Mesenchymal stem cell (in vitro differentiated cells and primary cell): ENCODE measurements around the gene CRACDL.

Experiments used
- DNase-seq: peaks from one replicate; pipeline ENCODE4 v3.0.0-alpha.2; 2013
- H2AFZ ChIP-seq: one replicate; pipeline ENCODE4 v1.6.1; 2013; ENCODE audit warnings: low read depth, mild to moderate bottlenecking, control low read depth, inconsistent platforms, low read length, moderate library complexity
- H2AK5ac ChIP-seq: 2 replicates; pipeline ENCODE4 v1.6.1; 2013; ENCODE audit warnings: low read length, moderate library complexity, mild to moderate bottlenecking, inconsistent platforms; ENCODE audit not compliant: severe bottlenecking
- H2BK120ac ChIP-seq: one replicate; pipeline ENCODE4 v1.6.1; 2013; ENCODE audit warnings: low read depth, mild to moderate bottlenecking, inconsistent platforms, low read length, moderate library complexity
- H2BK12ac ChIP-seq, 2 experiments: one replicate each; pipeline ENCODE4 v1.6.1; 2013; ENCODE audit warnings: inconsistent platforms in 2 of 2, low read length in 2 of 2, mild to moderate bottlenecking in 2 of 2, moderate library complexity in 2 of 2, control low read depth in 1 of 2
- H2BK15ac ChIP-seq: one replicate; pipeline ENCODE4 v1.6.1; 2013; ENCODE audit warnings: mild to moderate bottlenecking, low read depth, inconsistent platforms; ENCODE audit not compliant: poor library complexity, severe bottlenecking
- H2BK5ac ChIP-seq: 2 replicates; pipeline ENCODE4 v1.6.1; 2013; ENCODE audit warnings: low read depth, mild to moderate bottlenecking, low read length, control low read depth, inconsistent platforms; ENCODE audit not compliant: poor library complexity, severe bottlenecking
- H3K14ac ChIP-seq, 2 experiments: one replicate each; pipeline ENCODE4 v1.6.1; 2013; ENCODE audit warnings: inconsistent platforms in 2 of 2, low read length in 2 of 2, control low read depth in 1 of 2, mild to moderate bottlenecking in 1 of 2, moderate library complexity in 1 of 2
- H3K18ac ChIP-seq, 2 experiments: one replicate each; pipeline ENCODE4 v1.6.1; 2013; ENCODE audit warnings: inconsistent platforms in 2 of 2, low read length in 2 of 2, control low read depth in 1 of 2, low read depth in 1 of 2, mild to moderate bottlenecking in 1 of 2
- H3K23ac ChIP-seq, 2 experiments: one replicate each; pipeline ENCODE4 v1.6.1; 2013; ENCODE audit warnings: inconsistent platforms in 2 of 2, low read length in 2 of 2, mild to moderate bottlenecking in 2 of 2, moderate library complexity in 2 of 2, control low read depth in 1 of 2
- H3K27ac ChIP-seq: 2 replicates; pipeline ENCODE4 v1.5.1; 2013; ENCODE audit warnings: mild to moderate bottlenecking, moderate library complexity, low read length, control low read depth, inconsistent platforms; ENCODE audit not compliant: poor library complexity, severe bottlenecking
- H3K27me3 ChIP-seq, 2 experiments: 2 replicates each; pipeline versions ENCODE4 v1.6.1 to v1.7.0; 2013; ENCODE audit warnings: low read length in 2 of 2, mild to moderate bottlenecking in 2 of 2, moderate library complexity in 2 of 2, control low read depth in 1 of 2, inconsistent platforms in 1 of 2; ENCODE audit not compliant: control insufficient read depth in 1 of 2, insufficient read depth in 1 of 2
- H3K36me3 ChIP-seq, 2 experiments: 2 replicates each; pipeline versions ENCODE4 v1.6.1 to v1.7.0; 2013; ENCODE audit warnings: low read length in 2 of 2, control low read depth in 1 of 2, inconsistent platforms in 1 of 2, low read depth in 1 of 2, mild to moderate bottlenecking in 1 of 2; ENCODE audit not compliant: insufficient read depth in 2 of 2, control insufficient read depth in 1 of 2
- H3K4ac ChIP-seq, 2 experiments: one replicate each; pipeline ENCODE4 v1.6.1; 2013; ENCODE audit warnings: inconsistent platforms in 2 of 2, low read length in 2 of 2, mild to moderate bottlenecking in 2 of 2, moderate library complexity in 2 of 2, control low read depth in 1 of 2, low read depth in 1 of 2
- H3K4me1 ChIP-seq: 2 replicates; pipeline ENCODE4 v1.6.1; 2013; ENCODE audit warnings: low read depth, low read length, control low read depth; ENCODE audit not compliant: control insufficient read depth, insufficient read depth
- H3K4me2 ChIP-seq: 2 replicates; pipeline ENCODE4 v1.6.1; 2013; ENCODE audit warnings: low read length, mild to moderate bottlenecking, inconsistent platforms; ENCODE audit not compliant: poor library complexity, severe bottlenecking
- H3K4me3 ChIP-seq, 2 experiments: 2 replicates each; pipeline versions ENCODE4 v1.5.1 to v1.7.0; 2013; ENCODE audit warnings: low read length in 2 of 2, mild to moderate bottlenecking in 2 of 2, control low read depth in 1 of 2, low read depth in 1 of 2; ENCODE audit not compliant: insufficient read depth in 1 of 2
- H3K79me1 ChIP-seq: replicated peaks from 2 replicates; pipeline ENCODE4 v1.6.1; 2013; ENCODE audit warnings: mild to moderate bottlenecking, control low read depth, low read length, inconsistent platforms; ENCODE audit not compliant: poor library complexity, severe bottlenecking
- H3K9ac ChIP-seq: 2 replicates; pipeline ENCODE4 v1.7.0; 2013; ENCODE audit warnings: mild to moderate bottlenecking, low read length, moderate library complexity
- H3K9me3 ChIP-seq: 2 replicates; pipeline ENCODE4 v1.7.0; 2013; ENCODE audit warnings: mild to moderate bottlenecking, low read length; ENCODE audit not compliant: control insufficient read depth
- H4K8ac ChIP-seq: one replicate; pipeline ENCODE4 v1.6.1; 2013; ENCODE audit warnings: inconsistent platforms, mild to moderate bottlenecking, low read length, moderate library complexity
- H4K91ac ChIP-seq: one replicate; pipeline ENCODE4 v1.6.1; 2013; ENCODE audit warnings: mild to moderate bottlenecking, low read length, inconsistent platforms
- WGBS: methylation state at CpG from one replicate; pipeline ENCODE4 v1.1.7; 2013; ENCODE audit warnings: mixed read lengths; 5-methylcytosine and 5-hydroxymethylcytosine counted together

The CRACDL gene

GRCh38 chr2:98952966-98953365, 16.9 kb upstream of the CRACDL start:
- H2BK5ac ChIP-seq = no peak overlapping the region
- H3K14ac ChIP-seq = no peak overlapping the region
- H3K9ac ChIP-seq = no peak overlapping the region
- H2BK12ac ChIP-seq = no peak overlapping the region
- no peaks in the 10 kb centered on the region for H3K79me1 ChIP-seq
- H2BK15ac ChIP-seq = no peak overlapping the region
- H3K4ac ChIP-seq = no peak overlapping the region
- WGBS = 40% methylated on average over 1 of the region's 4 CpGs
- H3K27ac ChIP-seq = no peak overlapping the region
- H3K4me2 ChIP-seq = no peak overlapping the region
- H3K18ac ChIP-seq = no peak overlapping the region
- H4K91ac ChIP-seq = no peak overlapping the region
- no peak for DNase-seq
- H3K4me3 ChIP-seq = no peak overlapping the region
- no peak overlapping the region for H2AFZ ChIP-seq
- H4K8ac ChIP-seq = no peak overlapping the region
- peaks cover 4 to 17% of the 10 kb centered on the region in 2 experiments for H3K27me3 ChIP-seq
- H2AK5ac ChIP-seq = no peak overlapping the region
- no peak overlapping the region for H3K23ac ChIP-seq
- H3K9me3 ChIP-seq = no peaks in the 10 kb centered on the region
- H3K36me3 ChIP-seq = no peaks in the 10 kb centered on the region
- H2BK120ac ChIP-seq = no peak overlapping the region
- H3K4me1 ChIP-seq = no peaks in the 10 kb centered on the region

DNA sequence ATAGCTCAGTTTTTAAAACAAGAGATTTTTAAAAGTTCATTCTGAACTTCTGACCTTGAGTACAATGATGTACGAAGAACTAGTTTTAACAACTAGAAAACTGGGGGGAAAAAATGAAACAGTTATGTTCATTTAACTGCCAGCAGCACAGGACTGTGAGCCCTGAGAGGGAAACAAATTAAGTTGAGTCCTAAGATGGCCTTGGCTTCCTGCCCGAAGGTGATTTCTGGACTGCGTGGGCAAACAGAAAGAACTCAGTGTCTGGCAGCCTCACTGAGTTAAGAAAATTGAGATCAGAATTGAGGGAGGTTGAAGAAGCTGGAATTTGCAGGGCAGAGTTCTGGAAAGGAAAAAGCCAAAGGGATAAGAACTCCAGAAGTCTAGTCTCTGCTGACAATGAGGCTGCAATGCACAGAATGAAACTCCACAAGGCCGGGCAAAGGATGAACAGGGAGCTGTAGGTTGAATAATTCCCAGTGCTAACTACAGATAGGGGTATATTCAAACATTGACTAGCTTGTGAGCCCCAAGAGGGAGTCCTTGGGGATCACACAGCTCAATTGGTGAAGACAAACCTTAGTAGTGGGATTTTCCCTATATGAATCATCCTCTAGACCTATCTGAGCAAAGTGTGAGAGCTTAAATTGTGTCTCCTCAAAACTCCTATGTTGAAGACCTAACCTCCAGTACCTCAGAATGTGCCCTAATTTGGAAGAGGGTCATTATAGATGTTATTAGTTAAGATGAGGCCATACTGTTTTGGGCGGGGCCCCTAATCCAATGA, 13.1 kb upstream of the CRACDL start:
- Histone ChIP-seq H3K36me3 (no peaks in the 10 kb centered on the region), H4K8ac (no peak overlapping the region), H3K18ac (no peak overlapping the region)

GRCh38 chr2:98947554-98947953, 11.5 kb upstream of the CRACDL start:
- H3K4me2 ChIP-seq = no peak overlapping the region
- H3K4me3 ChIP-seq = no peak overlapping the region
- H3K14ac ChIP-seq = no peak overlapping the region
- H2BK120ac ChIP-seq = no peak overlapping the region
- no peak overlapping the region for H3K9ac ChIP-seq
- no peak overlapping the region for H2BK15ac ChIP-seq
- H3K9me3 ChIP-seq = no peaks in the 10 kb centered on the region
- no peak overlapping the region for H3K18ac ChIP-seq
- WGBS = 88% methylated on average over 6 of the region's 8 CpGs
- H2BK5ac ChIP-seq = no peak overlapping the region
- H3K4me1 ChIP-seq = peaks cover 3% of the 10 kb centered on the region
- H2BK12ac ChIP-seq = no peak overlapping the region
- no peak overlapping the region for H3K27ac ChIP-seq
- H3K79me1 ChIP-seq = no peaks in the 10 kb centered on the region
- DNase-seq = no peak
- H3K23ac ChIP-seq = no peak overlapping the region
- no peak overlapping the region for H3K4ac ChIP-seq
- no peak overlapping the region for H2AFZ ChIP-seq
- H3K27me3 ChIP-seq = peaks cover 4 to 22% of the 10 kb centered on the region in 2 experiments
- H4K8ac ChIP-seq = no peak overlapping the region
- H2AK5ac ChIP-seq = no peak overlapping the region
- H4K91ac ChIP-seq = no peak overlapping the region
- H3K36me3 ChIP-seq = no peaks in the 10 kb centered on the region

More for the DNA sequence above, 13.1 kb upstream of the CRACDL start:
- H3K14ac ChIP-seq = no peak overlapping the region
- H3K4me2 ChIP-seq = no peak overlapping the region
- no peaks in the 10 kb centered on the region for H3K9me3 ChIP-seq
- no peak overlapping the region for H3K4ac ChIP-seq
- H3K9ac ChIP-seq = no peak overlapping the region
- H2AFZ ChIP-seq = no peak overlapping the region
- H2AK5ac ChIP-seq = no peak overlapping the region
- H3K23ac ChIP-seq = no peak overlapping the region
- WGBS = 86% methylated on average over 5 of the region's 5 CpGs
- no peak overlapping the region for H3K4me3 ChIP-seq
- no peak overlapping the region for H2BK5ac ChIP-seq
- H3K27me3 ChIP-seq = peaks cover 4 to 22% of the 10 kb centered on the region in 2 experiments
- no peaks in the 10 kb centered on the region for H3K79me1 ChIP-seq
- no peak overlapping the region for H2BK15ac ChIP-seq
- no peak overlapping the region for H2BK120ac ChIP-seq
- no peak overlapping the region for H3K27ac ChIP-seq
- H2BK12ac ChIP-seq = no peak overlapping the region
- H3K4me1 ChIP-seq = peaks cover 3% of the 10 kb centered on the region
- no peak for DNase-seq
- no peak overlapping the region for H4K91ac ChIP-seq

GRCh38 chr2:98946855-98947254, 10.8 kb upstream of the CRACDL start:
- Histone ChIP-seq H3K4me3 (no peak overlapping the region), H2AK5ac (no peak overlapping the region), H3K4ac (no peak overlapping the region), H2BK120ac (no peak overlapping the region), H3K9ac (no peak overlapping the region), H4K91ac (no peak overlapping the region), H3K4me1 (peaks cover 3% of the 10 kb centered on the region), H3K79me1 (no peaks in the 10 kb centered on the region), H3K23ac (no peak overlapping the region), H3K14ac (no peak overlapping the region), H2BK5ac (no peak overlapping the region), H3K4me2 (no peak overlapping the region), H2BK15ac (no peak overlapping the region), H3K27ac (no peak overlapping the region), H3K18ac (no peak overlapping the region), H3K9me3 (no peaks in the 10 kb centered on the region), H2AFZ (no peak overlapping the region), H2BK12ac (no peak overlapping the region), H3K36me3 (no peaks in the 10 kb centered on the region), H4K8ac (no peak overlapping the region), H3K27me3 (peaks cover 4 to 19% of the 10 kb centered on the region in 2 experiments)
- WGBS = 86% methylated on average over 9 of the region's 9 CpGs
- DNase-seq = no peak
